HepG2 (cell line): Measurements from ENCODE around the gene TTLL10. TPM values are rescaled to one million over a fixed set of nuclear protein-coding genes. Genes with fewer than 3 reads are reported as not detected.

ENCODE experiments used
- ATAC-seq: fragments of 200-7000 bp; cut with Tn5 transposase; 3 replicates; pipeline ENCODE4 v1.9.1; 2020; ENCODE audit warnings: mild to moderate bottlenecking, moderate library complexity
- BruUV-seq: library from RNA; stranded (reverse); fragments of 400-500 nt; replicated peaks from 2 replicates; lab custom pipeline; 2021; lab: Mats Ljungman, UMichigan
- CTCF ChIA-PET: fragments of 300-600 bp; formaldehyde crosslinking; extraction: SDS; loops from one replicate; lab custom pipeline; 2021; ENCODE audit warnings: low total read pairs, inconsistent platforms, low intra/inter-chr PET ratio; lab: Yijun Ruan, JAX
- POLR2A ChIA-PET: fragments of 350-600 bp; sonication (Branson Sonifier 250); formaldehyde crosslinking; loops from one replicate; lab custom pipeline; 2020; ENCODE audit warnings: antibody characterized with exemption, inconsistent platforms; lab: Yijun Ruan, JAX
- DNase-seq: peaks from one replicate; pipeline ENCODE4 v3.0.0-alpha.2; 2015; ENCODE audit warnings: low spot score
- FAIRE-seq: peaks from 3 replicates; lab custom pipeline; 2011; peaks lifted over from hg19 to GRCh38; lab: Jason Lieb, UNC
- H2AFZ ChIP-seq: one replicate; pipeline ENCODE4 v1.6.1; 2011; ENCODE audit warnings: low read length, inconsistent platforms
- H3K27ac ChIP-seq: fragments of 300-600 bp; 3 replicates; pipeline ENCODE4 v1.8.0; 2011; ENCODE audit warnings: mixed run types, mild to moderate bottlenecking, mixed read lengths, low read length, inconsistent platforms; ENCODE audit not compliant: insufficient read depth; ENCODE audit errors: extremely low read length
- H3K27me3 ChIP-seq, 2 experiments: fragments of 200-600 bp in 1 of 2; 2 replicates in 1 of 2; 3 replicates in 1 of 2; pipeline versions ENCODE4 v1.6.0 to v1.8.0; 2011; ENCODE audit warnings: low read length in 2 of 2, mild to moderate bottlenecking in 2 of 2, moderate library complexity in 2 of 2, inconsistent platforms in 1 of 2; ENCODE audit not compliant: insufficient read depth in 2 of 2, control insufficient read depth in 1 of 2
- H3K36me3 ChIP-seq, 2 experiments: fragments of 200-600 bp in 1 of 2; replicated peaks in 1 of 2; 2 replicates in 1 of 2; 3 replicates in 1 of 2; pipeline versions ENCODE4 v1.5.1 to v1.8.0; 2011; ENCODE audit warnings: low read length in 2 of 2, inconsistent platforms in 1 of 2; ENCODE audit not compliant: insufficient read depth in 2 of 2, control insufficient read depth in 1 of 2
- H3K4me1 ChIP-seq: 2 replicates; pipeline ENCODE4 v1.5.1; 2012; ENCODE audit warnings: low read length, inconsistent platforms; ENCODE audit not compliant: insufficient read depth
- H3K4me2 ChIP-seq: 2 replicates; pipeline ENCODE4 v1.6.0; 2011; ENCODE audit warnings: low read depth, low read length, inconsistent platforms
- H3K4me3 ChIP-seq, 3 experiments: fragments of 200-600 bp in 1 of 3; sonication (generic), shearing (Covaris generic) in 1 of 3; replicated peaks in 1 of 3; 2 replicates each; pipeline ENCODE4 v1.5.1; 2011 to 2016; ENCODE audit warnings: low read length in 3 of 3, inconsistent platforms in 2 of 3, low read depth in 2 of 3, mild to moderate bottlenecking in 2 of 3, control low read depth in 1 of 3, mixed read lengths in 1 of 3; ENCODE audit not compliant: insufficient read depth in 1 of 3
- H3K79me2 ChIP-seq: one replicate; pipeline ENCODE4 v1.6.1; 2011; ENCODE audit warnings: low read length, inconsistent platforms; ENCODE audit not compliant: insufficient read depth
- H3K9ac ChIP-seq: 2 replicates; pipeline ENCODE4 v1.6.0; 2011; ENCODE audit warnings: mild to moderate bottlenecking, low read depth, low read length, inconsistent platforms; ENCODE audit not compliant: insufficient read depth
- H3K9me3 ChIP-seq: 2 replicates; pipeline ENCODE4 v1.5.1; 2012; ENCODE audit warnings: mild to moderate bottlenecking, low read length
- H4K20me1 ChIP-seq: 2 replicates; pipeline ENCODE4 v1.6.0; 2011; ENCODE audit warnings: inconsistent platforms, mild to moderate bottlenecking, low read length, moderate library complexity; ENCODE audit not compliant: insufficient read depth
- ARHGAP35 ChIP-seq: sonication (generic); formaldehyde crosslinking; IDR thresholded peaks from 2 replicates; pipeline ENCODE4 v1.9.0; 2022; ENCODE audit warnings: mild to moderate bottlenecking, inconsistent platforms, moderate library complexity, missing genetic modification reagents, borderline replicate concordance
- FOXJ3 ChIP-seq: sonication (generic); formaldehyde crosslinking; IDR thresholded peaks from 2 replicates; pipeline ENCODE4 v1.4.0; 2020; ENCODE audit warnings: missing genetic modification reagents, mild to moderate bottlenecking, borderline replicate concordance
- ZBTB8A ChIP-seq: sonication (generic); formaldehyde crosslinking; IDR thresholded peaks from 2 replicates; pipeline ENCODE4 v1.4.0; 2020; ENCODE audit warnings: mild to moderate bottlenecking, low read depth, missing genetic modification reagents, borderline replicate concordance
- ZNF234 ChIP-seq: sonication (generic); formaldehyde crosslinking; conservative IDR thresholded peaks from 2 replicates; pipeline ENCODE4 v1.5.1; 2020; ENCODE audit warnings: mild to moderate bottlenecking, missing genetic modification reagents
- ZNF501 ChIP-seq: sonication (generic); formaldehyde crosslinking; IDR thresholded peaks from 2 replicates; pipeline ENCODE4 v1.5.1; 2020; ENCODE audit warnings: mild to moderate bottlenecking, moderate library complexity, missing genetic modification reagents
- WGBS: methylation state at CpG from one replicate; pipeline ENCODE4 v1.1.6; 2017; ENCODE audit warnings: low lambda C conversion rate; 5-methylcytosine and 5-hydroxymethylcytosine counted together
- in situ Hi-C: cut with HindIII; loops from 2 replicates; pipeline ENCODE4 v1.10.0; 2017; ENCODE audit warnings: low pct_unique_long_range_greater_than_20kb; ENCODE audit not compliant: extremely low pct_ligation_motif_present
- intact Hi-C: fragments of 100-400 bp; cut with micrococcal nuclease; formaldehyde crosslinking; loops from one replicate; pipeline ENCODE4 v1.10.0; 2022; ENCODE audit not compliant: unreplicated experiment
- polyA plus RNA-seq, 8 experiments: library from polyadenylated mRNA; depleted of rRNA in 3 of 8; stranded (reverse) in 7 of 8; unstranded in 1 of 8; fragments of >200 nt; fragmentation: Illumina TruSeq in 4 of 8; extraction: Trizol in 4 of 8; gene quantifications; 2 replicates each; pipeline versions ENCODE4 v1.2.1 to v1.2.3, GENCODE V29; 2011 to 2016; ENCODE audit warnings: low read depth in 4 of 8, missing spikeins in 1 of 8, mixed read lengths in 1 of 8; ENCODE audit not compliant: insufficient read depth in 1 of 8
- total RNA-seq, 5 experiments: library from RNA; depleted of rRNA; stranded (reverse); fragments of >200 nt; fragmentation: Illumina TruSeq; extraction: Trizol; gene quantifications; 2 replicates each; pipeline ENCODE4 v1.2.3, GENCODE V29; 2016; ENCODE audit warnings: low read depth in 1 of 5
- TF ChIP-seq, protein P1 (sequence below): sonication (generic); formaldehyde crosslinking; IDR thresholded peaks from 2 replicates; pipeline ENCODE4 v1.9.0; 2021; ENCODE audit warnings: missing genetic modification reagents, borderline replicate concordance
- TF ChIP-seq, protein P2 (sequence below): sonication (generic); formaldehyde crosslinking; IDR thresholded peaks from 2 replicates; pipeline ENCODE4 v1.5.0; 2020; ENCODE audit warnings: missing genetic modification reagents, mild to moderate bottlenecking, borderline replicate concordance
- TF ChIP-seq, protein P3 (sequence below): sonication (generic); formaldehyde crosslinking; IDR thresholded peaks from 2 replicates; pipeline ENCODE4 v1.5.0; 2020; ENCODE audit warnings: mild to moderate bottlenecking, missing genetic modification reagents, moderate library complexity

TTLL10 gene
- total and polyA plus RNA-seq, 2 of the 13 experiments (the other 11 are each of a cell fraction or from before 2014, with no cell fraction given), result not detected

DNA sequence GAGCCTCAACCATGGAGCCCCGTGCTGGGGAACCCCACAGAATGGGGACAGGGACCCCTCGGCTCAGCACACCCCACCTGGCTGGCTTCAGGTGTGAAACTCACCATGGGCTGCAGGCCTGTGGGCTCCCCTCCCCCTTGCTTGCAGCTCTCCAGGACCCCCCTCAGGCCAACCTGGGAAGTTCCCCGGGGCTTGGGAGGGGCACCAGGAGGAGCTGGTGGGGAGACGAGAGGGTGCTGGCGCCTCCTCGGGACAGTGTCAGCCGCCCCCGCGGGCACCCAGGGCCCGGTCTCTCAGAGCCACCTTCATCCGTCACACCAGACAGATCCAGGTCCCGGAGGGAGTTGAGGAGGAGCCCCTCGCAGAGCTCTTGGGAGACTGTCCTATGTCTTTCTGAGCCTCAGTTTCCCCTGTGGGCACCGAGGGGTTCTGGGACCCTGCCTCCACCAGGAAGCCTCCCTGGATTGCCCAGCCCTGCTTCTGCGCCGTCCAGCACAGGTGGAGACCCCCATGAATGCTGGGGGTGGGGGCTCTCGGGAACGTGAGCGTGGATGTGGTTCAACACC lies 33.4 kb downstream of the TTLL10 start:
- ChIA-PET POLR2A (no interaction called here), CTCF (no interaction called here)
- DNase-seq (no peak), ATAC-seq (no peak), FAIRE-seq (no peak)
- BruUV-seq, result no TSS peak
- Histone ChIP-seq H3K79me2 (no peaks in the 10 kb centered on the region), H3K4me3 (no peak overlapping the region), H3K27ac (no peak overlapping the region), H2AFZ (no peak overlapping the region), H3K4me1 (no peaks in the 10 kb centered on the region), H3K4me2 (peak overlapping the region; percentile 34; the same call in 1 of the 2 replicates), H3K9me3 (no peaks in the 10 kb centered on the region), H3K36me3 (no peaks in the 10 kb centered on the region), H4K20me1 (no peaks in the 10 kb centered on the region), H3K9ac (no peak overlapping the region), H3K27me3 (peaks cover 18 to 81% of the 10 kb centered on the region in 2 experiments; a peak in 4 of 5 replicates)
- 14% methylated on average over 7 of the region's 19 CpGs for WGBS
- intact Hi-C loops (no loop called here), in situ Hi-C loops (no loop called here)
- no peak for TF ChIP-seq ZNF234 (CRISPR knock-in tag)
- TF ChIP-seq ZBTB8A, result no peak
- TF ChIP-seq, protein P1, sequence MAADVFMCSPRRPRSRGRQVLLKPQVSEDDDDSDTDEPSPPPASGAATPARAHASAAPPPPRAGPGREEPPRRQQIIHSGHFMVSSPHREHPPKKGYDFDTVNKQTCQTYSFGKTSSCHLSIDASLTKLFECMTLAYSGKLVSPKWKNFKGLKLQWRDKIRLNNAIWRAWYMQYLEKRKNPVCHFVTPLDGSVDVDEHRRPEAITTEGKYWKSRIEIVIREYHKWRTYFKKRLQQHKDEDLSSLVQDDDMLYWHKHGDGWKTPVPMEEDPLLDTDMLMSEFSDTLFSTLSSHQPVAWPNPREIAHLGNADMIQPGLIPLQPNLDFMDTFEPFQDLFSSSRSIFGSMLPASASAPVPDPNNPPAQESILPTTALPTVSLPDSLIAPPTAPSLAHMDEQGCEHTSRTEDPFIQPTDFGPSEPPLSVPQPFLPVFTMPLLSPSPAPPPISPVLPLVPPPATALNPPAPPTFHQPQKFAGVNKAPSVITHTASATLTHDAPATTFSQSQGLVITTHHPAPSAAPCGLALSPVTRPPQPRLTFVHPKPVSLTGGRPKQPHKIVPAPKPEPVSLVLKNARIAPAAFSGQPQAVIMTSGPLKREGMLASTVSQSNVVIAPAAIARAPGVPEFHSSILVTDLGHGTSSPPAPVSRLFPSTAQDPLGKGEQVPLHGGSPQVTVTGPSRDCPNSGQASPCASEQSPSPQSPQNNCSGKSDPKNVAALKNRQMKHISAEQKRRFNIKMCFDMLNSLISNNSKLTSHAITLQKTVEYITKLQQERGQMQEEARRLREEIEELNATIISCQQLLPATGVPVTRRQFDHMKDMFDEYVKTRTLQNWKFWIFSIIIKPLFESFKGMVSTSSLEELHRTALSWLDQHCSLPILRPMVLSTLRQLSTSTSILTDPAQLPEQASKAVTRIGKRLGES, result no peak
- no peak for TF ChIP-seq FOXJ3 (CRISPR knock-in tag)
- TF ChIP-seq, protein P2, sequence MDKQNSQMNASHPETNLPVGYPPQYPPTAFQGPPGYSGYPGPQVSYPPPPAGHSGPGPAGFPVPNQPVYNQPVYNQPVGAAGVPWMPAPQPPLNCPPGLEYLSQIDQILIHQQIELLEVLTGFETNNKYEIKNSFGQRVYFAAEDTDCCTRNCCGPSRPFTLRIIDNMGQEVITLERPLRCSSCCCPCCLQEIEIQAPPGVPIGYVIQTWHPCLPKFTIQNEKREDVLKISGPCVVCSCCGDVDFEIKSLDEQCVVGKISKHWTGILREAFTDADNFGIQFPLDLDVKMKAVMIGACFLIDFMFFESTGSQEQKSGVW (CRISPR knock-in tag), result no peak
- no peak for TF ChIP-seq ZNF501 (CRISPR knock-in tag)
- no peak for TF ChIP-seq ARHGAP35 (CRISPR knock-in tag)
- TF ChIP-seq, protein P3, sequence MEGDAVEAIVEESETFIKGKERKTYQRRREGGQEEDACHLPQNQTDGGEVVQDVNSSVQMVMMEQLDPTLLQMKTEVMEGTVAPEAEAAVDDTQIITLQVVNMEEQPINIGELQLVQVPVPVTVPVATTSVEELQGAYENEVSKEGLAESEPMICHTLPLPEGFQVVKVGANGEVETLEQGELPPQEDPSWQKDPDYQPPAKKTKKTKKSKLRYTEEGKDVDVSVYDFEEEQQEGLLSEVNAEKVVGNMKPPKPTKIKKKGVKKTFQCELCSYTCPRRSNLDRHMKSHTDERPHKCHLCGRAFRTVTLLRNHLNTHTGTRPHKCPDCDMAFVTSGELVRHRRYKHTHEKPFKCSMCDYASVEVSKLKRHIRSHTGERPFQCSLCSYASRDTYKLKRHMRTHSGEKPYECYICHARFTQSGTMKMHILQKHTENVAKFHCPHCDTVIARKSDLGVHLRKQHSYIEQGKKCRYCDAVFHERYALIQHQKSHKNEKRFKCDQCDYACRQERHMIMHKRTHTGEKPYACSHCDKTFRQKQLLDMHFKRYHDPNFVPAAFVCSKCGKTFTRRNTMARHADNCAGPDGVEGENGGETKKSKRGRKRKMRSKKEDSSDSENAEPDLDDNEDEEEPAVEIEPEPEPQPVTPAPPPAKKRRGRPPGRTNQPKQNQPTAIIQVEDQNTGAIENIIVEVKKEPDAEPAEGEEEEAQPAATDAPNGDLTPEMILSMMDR (CRISPR knock-in tag), result peak; percentile 36; the same call in 1 of the 2 replicates
